ENCODE results near the gene ZNF286A.

- TF ChIP-seq CTCF (IDR thresholded peaks at IDR 0.05 in 8 of 11, conservative IDR thresholded peaks at IDR 0.05 in 3 of 11) (no peak), POLR2A (IDR thresholded peaks at IDR 0.05) (no peak), POLR2AphosphoS5 (IDR thresholded peaks at IDR 0.05) (no peak)
These were observed 35.9 kb upstream of the ZNF286A start for GRCh38 chr17:15663691-15664090.

Data from spleen (tissue), 7 donors.